ENCODE measurements around the gene RBP3.
A peak's percentile ranks its signal among the peaks of the same experiment; 100 is the strongest.

The RBP3 gene

GRCh38 chr10:47339186-47339735 is 8.9 kb upstream of the RBP3 start:
- DNase-seq = no peak

GRCh38 chr10:47339759-47340607 is 8.2 kb upstream of the RBP3 start:
- no peak for DNase-seq

DNA sequence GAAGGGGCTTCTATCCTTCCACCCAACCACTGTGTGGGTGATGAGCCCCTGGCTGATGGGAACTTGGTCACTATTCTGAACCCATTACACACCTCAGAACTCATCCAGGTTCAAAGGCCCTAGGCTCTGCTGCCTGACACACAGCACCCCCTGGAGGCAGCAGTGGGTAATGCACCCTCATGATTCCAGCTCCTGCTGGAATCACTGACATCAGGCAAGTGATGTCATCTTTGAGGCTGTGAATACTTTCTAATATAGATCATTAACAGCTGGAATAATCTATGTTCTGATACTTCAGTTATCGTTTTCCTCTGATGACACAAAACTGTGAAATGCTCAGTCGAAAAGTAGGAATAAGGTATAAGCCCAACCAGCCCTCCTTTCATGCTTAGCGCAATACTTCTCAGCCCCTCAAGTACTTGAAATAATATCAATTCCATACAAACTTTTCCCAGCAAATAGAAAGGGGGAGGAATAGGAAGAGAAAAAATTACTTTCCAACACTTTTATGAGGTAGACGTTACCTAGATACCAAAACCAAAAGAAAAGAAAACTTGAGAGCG is 7.5 kb upstream of the RBP3 start:
- peak; percentile 59 for DNase-seq

GRCh38 chr10:47344996-47345870 is 2.9 kb upstream of the RBP3 start:
- DNase-seq = no peak

DNA sequence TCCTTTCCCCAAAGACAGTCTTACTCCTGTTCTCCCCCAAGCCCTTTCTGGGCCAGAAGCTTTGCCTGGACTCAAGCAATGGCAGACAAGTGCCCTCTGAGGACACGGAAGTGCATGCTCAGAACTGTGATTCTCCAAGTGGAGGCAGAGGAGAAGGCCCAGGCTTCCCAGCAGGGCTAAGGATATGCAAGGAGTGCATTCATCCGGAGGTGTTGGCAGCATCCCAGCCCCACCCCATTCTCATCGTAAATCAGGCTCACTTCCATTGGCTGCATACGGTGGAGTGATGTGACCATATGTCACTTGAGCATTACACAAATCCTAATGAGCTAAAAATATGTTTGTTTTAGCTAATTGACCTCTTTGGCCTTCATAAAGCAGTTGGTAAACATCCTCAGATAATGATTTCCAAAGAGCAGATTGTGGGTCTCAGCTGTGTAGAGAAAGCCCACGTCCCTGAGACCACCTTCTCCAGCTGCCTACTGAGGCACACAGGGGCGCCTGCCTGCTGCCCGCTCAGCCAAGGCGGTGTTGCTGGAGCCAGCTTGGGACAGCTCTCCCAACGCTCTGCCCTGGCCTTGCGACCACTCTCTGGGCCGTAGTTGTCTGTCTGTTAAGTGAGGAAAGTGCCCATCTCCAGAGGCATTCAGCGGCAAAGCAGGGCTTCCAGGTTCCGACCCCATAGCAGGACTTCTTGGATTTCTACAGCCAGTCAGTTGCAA is 1.4 kb upstream of the RBP3 start:
- DNase-seq = no peak

GRCh38 chr10:47347303-47347675 is 874 bp upstream of the RBP3 start:
- no peak for DNase-seq

GRCh38 chr10:47348661-47349470 is 703 bp downstream of the RBP3 start:
- DNase-seq = no peak

- no peak for DNase-seq
These were observed 1.4 kb downstream of the RBP3 start for GRCh38 chr10:47349516-47349915.

GRCh38 chr10:47349941-47350371 is 1.8 kb downstream of the RBP3 start:
- DNase-seq = no peak

DNA sequence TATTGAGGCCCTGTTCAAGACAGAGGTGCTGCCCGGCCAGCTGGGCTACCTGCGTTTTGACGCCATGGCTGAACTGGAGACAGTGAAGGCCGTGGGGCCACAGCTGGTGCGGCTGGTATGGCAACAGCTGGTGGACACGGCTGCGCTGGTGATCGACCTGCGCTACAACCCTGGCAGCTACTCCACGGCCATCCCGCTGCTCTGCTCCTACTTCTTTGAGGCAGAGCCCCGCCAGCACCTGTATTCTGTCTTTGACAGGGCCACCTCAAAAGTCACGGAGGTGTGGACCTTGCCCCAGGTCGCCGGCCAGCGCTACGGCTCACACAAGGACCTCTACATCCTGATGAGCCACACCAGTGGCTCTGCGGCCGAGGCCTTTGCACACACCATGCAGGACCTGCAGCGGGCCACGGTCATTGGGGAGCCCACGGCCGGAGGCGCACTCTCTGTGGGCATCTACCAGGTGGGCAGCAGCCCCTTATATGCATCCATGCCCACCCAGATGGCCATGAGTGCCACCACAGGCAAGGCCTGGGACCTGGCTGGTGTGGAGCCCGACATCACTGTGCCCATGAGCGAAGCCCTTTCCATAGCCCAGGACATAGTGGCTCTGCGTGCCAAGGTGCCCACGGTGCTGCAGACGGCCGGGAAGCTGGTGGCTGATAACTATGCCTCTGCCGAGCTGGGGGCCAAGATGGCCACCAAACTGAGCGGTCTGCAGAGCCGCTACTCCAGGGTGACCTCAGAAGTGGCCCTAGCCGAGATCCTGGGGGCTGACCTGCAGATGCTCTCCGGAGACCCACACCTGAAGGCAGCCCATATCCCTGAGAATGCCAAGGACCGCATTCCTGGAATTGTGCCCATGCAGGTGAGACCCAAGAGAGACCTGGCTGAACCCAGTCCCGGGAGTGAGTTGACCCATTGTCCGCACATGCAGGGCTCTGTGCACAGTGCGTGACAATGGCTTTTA is 2.8 kb downstream of the RBP3 start:
- DNase-seq = no peak

DNA sequence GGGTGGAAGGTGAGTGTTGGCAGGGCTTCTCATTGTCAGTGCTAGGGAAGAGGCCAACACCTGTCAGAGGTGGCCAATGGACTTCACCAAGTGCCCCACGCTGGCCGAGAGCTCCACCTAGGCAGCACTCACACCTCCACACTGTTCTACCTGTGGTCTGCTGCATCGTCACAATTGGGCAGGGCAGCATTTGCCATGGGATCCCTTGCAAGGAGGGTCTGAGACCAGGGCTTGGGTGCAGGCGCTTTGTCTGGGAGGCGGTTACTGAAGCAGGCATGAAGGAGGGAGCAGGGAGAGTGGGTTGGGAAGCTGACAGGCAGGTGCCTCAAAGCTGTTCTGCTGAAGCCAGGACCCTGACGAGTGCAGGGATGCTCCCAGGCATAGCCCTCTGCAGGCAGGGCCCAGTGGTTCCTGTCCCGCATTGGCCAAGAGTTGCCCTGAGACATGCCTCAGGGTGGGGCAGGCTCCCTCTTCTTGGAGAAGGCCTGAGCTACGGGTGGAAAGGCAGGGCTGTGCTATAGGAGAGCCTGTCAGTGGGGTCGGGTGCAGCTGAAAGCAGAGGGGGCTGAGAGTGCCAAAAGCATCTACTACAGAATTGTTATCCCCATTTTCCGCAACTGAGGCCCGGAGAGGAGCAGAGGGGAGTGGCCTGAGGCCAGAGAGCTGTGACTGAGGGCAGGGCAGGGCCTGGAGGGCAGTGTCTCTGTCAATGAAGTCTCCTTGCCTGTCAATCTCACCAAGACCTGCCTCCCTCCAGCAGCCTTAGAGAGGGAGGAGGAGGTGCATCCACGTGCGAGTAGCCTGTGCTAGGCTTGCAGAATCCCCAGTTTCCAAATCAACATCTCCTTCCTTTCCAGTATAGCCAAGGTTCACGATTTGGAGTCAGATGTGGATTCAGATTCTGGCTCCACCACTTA is 4.0 kb downstream of the RBP3 start:
- DNase-seq = no peak

DNA sequence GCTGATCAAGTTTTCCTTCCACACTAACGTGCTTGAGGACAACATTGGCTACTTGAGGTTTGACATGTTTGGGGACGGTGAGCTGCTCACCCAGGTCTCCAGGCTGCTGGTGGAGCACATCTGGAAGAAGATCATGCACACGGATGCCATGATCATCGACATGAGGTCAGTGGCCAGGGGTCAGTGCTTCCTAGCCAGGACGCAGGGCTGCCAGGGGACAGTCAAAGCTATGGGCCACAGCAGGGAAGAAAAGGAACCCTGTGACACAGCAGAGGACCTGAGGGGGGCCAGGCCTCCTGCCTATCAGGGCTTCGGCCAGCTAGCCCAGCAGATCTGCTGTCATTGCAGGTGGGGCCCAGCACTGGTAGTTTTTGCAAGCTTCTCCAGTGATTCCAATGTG is 5.2 kb downstream of the RBP3 start:
- no peak for DNase-seq

- no peak for DNase-seq
These were observed 6.0 kb downstream of the RBP3 start for GRCh38 chr10:47354165-47354564.

- DNase-seq = no peak
These were observed 6.7 kb downstream of the RBP3 start for GRCh38 chr10:47354900-47355299.

DNA sequence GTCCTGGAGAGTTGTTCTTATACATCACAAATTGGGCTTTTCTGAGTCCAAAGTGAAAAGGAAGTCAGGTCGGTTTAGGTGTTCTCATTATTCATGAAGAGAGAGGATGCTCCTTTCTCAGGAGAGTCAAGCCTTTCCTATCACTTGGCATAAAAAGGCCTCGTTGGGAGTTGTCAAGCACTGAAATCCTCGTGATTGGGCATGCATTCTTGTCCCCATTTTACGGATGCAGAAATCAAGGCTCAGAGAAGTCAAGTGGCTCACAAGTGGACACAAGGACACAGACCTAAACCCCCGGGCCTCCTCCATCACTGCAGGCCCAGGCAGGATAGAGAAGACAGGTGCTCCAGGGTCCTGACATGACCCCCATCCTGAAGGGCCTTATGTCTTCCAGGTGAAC is 8.5 kb downstream of the RBP3 start:
- no peak for DNase-seq

GRCh38 chr10:47357131-47357582 is 9.0 kb downstream of the RBP3 start:
- no peak for DNase-seq

DNA sequence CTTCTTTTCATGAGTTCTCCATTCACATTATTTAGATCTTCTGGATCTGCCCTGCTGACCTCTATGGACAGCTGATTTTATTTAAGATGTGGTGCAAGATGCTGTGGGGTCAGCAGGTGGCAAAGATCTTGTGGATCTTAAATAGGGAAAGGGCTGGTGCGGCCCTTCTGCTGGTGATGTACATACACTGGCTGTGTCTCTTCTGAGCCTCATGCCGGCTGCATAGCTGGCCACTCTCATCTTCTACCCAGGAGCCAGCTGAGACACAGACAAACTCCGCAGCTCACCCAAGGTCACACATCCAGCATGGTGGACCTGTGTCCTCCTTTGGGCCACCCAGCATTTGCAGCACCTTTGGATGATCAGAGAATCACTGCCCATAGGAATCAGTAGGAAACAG is 9.7 kb downstream of the RBP3 start:
- no peak for DNase-seq

DNA sequence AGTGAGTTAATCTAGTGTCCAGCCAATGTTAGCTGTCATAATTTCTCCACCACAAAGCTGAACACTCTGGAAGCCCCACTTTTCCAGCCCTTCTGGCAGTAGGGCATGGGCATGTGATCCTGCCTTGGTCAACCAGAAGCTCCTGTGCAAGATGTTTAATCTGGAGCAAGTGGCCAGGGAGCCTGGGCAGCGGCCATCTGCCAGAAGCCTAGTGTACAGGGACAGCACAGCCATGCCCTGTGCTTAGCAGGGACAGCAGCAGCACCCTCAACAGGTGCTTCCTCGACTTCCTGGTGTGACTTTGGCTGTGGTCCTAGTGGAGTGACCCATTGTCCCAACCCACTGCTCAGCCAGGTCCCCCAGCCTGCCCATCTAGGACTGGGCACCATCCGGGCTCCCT is 10.3 kb downstream of the RBP3 start:
- no peak for DNase-seq

GRCh38 chr10:47359101-47359500 is 10.9 kb downstream of the RBP3 start:
- no peak for DNase-seq

Data from effector CD4-positive, alpha-beta T cell (primary cell).